CD4-positive, alpha-beta T cell treated with Interleukin-4 for 1 hour (primary cell): ENCODE measurements around the gene CDKL1.
"Not testable (repeated sequence)": the region's sequence is repeated elsewhere in the genome, so short reads cannot be mapped to it uniquely, and the experiment has no call there.

Experiments
- DNase-seq, 2 donors: peaks; one replicate each; pipeline ENCODE4 v3.0.0-alpha.2; 2020 to 2022

CDKL1 gene

GRCh38 chr14:50321009-50321660 lies 75.5 kb downstream of the CDKL1 start:
- peak; percentile 79 to 88 for DNase-seq

GRCh38 chr14:50320283-50320682 lies 76.4 kb downstream of the CDKL1 start:
- no peak for DNase-seq

GRCh38 chr14:50319721-50320120 lies 77.0 kb downstream of the CDKL1 start:
- no peak for DNase-seq

- no peak for DNase-seq
Observed at GRCh38 chr14:50319293-50319692, 77.4 kb downstream of the CDKL1 start.

DNA sequence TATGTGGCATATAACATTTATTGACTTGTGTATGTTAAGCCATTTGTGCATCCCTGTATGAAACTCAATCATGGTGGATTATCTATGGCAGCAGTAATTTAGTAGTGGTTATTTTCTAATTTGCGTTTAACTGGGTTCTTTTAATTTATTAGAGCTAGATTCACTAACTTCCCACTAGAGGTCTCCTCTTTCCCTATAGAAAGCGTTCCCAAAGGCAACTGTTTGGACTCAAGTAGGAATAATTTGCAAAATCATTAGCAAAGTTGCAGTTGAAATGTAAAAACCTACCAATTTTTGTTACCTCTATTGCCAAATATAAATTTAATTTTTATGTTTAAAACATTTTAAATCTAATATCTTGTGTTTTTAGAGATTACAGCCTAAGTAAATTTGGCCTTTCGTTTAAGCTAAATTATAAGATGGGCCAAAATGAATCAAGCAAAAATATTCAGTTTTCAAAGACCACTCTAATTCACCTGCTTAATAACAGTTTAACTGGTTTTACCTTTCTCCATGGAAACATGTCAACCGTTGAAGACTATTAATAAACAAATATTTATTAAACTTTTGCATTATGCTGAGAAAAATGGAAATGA lies 78.6 kb downstream of the CDKL1 start:
- peak in 1 of 2 donors; percentile 46 for DNase-seq

GRCh38 chr14:50314098-50314497 lies 82.6 kb downstream of the CDKL1 start:
- DNase-seq = not testable (repeated sequence)

- peak; percentile 57 to 76 for DNase-seq
Observed at GRCh38 chr14:50312734-50313054, 84.0 kb downstream of the CDKL1 start.

DNA sequence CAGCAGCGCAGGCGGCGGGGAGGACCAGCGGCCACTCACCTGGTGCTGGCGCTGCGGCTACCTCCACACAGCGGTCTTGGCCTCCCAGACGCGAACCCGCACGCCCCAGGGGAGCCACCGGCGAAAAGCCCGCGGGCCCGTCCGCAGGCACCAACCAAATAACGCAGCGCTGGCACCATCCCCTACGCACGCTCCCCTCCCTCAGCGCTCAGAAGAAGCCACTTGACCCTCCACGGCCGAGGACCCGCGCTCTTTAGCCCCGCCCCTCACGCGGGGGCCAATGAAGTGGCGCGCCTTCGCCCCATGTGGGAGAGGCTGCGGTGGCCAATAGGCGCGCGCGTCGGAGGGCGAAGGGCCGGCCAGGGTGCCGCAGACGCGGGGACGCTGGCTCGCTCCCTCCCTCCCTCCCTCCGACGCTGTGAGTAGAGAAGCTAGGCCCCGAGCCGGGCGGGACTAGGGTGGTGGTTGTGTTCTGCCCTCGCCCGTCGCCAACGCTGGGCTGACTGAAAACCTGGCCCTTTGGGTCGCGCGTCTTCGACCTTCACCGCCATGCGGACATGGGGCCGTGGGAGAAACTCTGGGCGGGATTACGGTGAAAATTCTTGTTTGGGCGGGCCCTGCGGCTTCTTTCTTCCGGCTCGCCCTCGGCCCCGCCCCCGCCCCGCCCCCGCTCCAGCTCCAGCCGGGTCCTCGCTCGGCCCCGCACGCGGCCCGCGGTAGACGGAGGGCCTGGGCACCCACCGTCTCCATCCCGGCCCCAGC lies 84.5 kb downstream of the CDKL1 start, which contains the start of the genes DMAC2L and L2HGDH:
Gene DMAC2L (plus strand): TSS at position 353 of the 762 bp plus-strand sequence. CDS start 9,164 bp downstream, outside the sequence.
Gene L2HGDH (minus strand): TSS at position 258 of the 762 bp plus-strand sequence. CDS start 79 bp downstream, at position 179.
- peak; percentile 90 to 91 for DNase-seq

GRCh38 chr14:50311337-50311971 lies 85.2 kb downstream of the CDKL1 start:
- no peak for DNase-seq

GRCh38 chr14:50310445-50310844 lies 86.2 kb downstream of the CDKL1 start:
- no peak for DNase-seq

DNA sequence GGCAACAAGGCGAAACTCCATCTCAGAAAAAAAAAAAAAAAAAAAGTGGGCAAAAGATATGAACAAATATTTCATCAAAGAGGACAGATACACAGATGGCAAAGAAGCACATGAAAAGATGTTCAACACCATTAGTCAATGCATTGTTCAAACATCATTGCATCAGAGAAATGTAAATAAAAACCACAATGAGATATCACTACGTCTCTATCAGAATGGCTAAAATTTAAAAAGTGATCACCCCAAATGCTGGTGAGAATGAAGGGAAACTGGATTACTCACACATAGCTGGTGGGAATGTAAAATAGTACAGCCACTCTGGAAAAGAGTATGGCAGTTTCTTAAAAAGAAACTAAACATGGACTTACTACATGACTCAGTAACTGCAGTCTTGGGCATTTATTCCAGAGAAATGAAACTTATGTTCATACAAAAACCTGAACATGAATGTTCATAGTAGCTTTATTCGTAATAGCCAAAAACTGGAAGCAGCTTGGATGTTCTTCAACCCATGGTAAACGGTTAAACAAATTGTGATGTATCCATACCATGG lies 88.2 kb downstream of the CDKL1 start:
- DNase-seq = no peak

DNA sequence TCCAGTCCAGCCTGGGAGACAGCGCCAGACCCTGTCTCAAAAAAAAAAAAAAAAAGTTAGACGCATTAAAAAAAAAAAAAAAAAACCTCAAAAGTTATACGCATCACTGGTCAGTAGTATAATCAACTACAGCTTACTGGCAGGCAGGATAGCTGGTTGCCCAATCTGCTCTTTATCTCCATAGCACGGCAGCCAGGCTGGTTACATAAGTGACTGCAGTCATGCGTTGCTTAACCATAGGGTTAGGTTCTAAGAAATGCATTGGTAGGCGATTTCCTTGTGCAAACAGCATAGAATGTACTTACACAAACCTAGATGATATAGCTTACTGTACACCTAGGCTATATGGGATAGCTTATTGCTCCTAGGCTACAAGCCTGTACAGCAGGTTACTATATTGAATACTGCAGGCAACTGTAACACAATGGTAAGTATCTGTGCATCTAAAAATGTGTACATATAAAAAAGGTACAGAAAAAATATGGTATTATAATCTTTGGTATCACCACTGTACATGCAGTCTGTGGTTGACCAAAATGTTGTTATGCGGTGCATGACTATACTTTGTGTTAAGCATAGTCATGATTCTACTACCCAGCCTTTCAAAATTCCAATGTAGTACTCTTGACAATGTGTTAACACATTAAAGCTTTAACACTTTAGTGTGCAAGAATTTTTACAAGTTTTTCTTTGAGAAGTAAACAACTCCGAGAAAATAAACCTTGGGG lies 92.8 kb downstream of the CDKL1 start:
- DNase-seq = peak in 1 of 2 donors; percentile 27

DNA sequence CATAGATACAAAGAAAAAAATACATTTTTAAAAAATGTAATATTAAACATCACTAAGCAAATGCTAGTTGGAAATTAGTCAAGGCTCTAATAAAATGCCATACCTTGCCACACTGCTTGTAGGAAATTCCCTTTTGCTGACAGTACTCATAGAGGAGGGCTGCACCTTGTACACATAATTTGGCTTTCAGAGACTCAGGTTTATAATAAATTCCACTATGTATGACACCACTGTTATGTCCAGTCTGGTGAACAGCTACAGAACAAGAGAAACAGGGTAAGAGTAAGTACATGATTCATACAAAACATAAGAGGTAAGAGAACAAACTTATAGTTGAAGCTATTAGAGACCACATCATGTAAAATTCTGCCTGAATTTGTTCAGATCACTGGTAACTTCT lies 94.8 kb downstream of the CDKL1 start:
- no peak for DNase-seq

- no peak for DNase-seq
Observed at GRCh38 chr14:50299585-50299984, 97.1 kb downstream of the CDKL1 start.

DNA sequence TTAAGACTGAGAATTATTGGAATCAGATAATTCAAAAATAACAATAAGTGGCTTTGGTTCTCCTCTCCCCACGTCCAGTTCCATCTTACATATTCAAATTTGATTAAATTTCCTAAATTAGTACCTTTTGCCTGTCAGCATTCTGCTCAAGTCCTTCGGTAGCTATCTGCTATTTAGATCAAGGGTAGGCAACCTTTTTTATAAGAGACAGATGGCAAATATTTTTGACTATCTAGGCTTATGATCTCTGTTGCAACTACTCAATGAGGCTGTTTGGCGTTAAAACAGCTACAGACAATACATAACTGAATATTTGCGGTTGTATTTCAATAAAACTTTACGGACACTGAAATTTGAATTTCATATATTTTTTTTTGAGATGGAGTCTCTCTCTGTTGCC lies 106.4 kb downstream of the CDKL1 start:
- DNase-seq = no peak

DNA sequence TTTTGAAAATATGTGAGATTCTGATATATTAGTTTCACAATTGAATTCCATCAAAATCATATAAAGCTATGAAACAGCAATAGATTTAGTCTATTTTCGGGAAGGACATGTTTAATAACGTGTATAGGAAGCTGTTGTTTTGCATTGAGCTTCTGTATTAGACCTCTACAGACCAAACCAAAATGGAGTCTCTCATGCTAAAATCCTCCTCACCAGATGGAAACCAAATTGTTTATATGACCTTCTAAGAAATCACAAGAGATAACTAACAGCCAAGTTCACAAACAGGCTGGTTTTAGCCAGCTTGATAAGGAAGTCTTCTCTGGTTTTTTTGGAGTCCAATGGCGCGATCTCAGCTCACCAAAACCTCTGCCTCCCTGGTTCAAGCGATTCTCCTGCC lies 108.5 kb downstream of the CDKL1 start:
- DNase-seq = no peak

DNA sequence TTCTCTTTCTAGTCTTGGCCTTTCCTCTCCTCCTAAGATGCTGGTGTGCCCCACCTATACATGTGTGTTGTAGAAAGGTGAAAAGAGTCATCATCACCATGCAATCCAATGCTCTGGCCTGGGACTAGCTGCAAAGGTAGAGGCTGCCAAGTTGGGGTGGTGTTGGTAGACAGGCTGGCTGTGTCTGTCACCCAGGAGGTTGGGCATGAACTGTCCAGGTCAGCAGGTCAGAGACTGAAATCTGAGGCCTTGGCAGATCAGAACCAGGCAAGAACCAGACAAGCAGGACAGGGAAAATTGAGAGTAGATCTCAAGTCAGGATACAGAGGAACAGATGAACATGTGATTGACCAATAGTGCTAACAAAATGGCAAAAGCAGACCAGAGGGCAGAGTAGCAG lies 110.8 kb downstream of the CDKL1 start:
- no peak for DNase-seq
